Neural crest cell (in vitro differentiated cells): ENCODE results near the gene SNX13. TPM values are rescaled to one million over a fixed set of nuclear protein-coding genes. Genes with fewer than 3 reads are reported as not detected.

ENCODE experiments used
- DNase-seq: peaks from one replicate; pipeline ENCODE4 v3.0.0; 2021; ENCODE audit warnings: low read depth, mixed read lengths, low spot score
- H3K27ac Mint-ChIP-seq: one replicate; pipeline ENCODE4 v1.8.0; 2021; ENCODE audit warnings: mild to moderate bottlenecking, mixed read lengths; ENCODE audit not compliant: unreplicated experiment
- H3K27me3 Mint-ChIP-seq: 2 replicates; pipeline ENCODE4 v1.8.0; 2021; ENCODE audit warnings: low read depth, mild to moderate bottlenecking, mixed read lengths
- H3K36me3 Mint-ChIP-seq: 2 replicates; pipeline ENCODE4 v1.8.0; 2021; ENCODE audit warnings: low read depth, mild to moderate bottlenecking, mixed read lengths
- H3K4me1 Mint-ChIP-seq: 2 replicates; pipeline ENCODE4 v1.8.0; 2021; ENCODE audit warnings: mixed read lengths
- H3K4me3 Mint-ChIP-seq: one replicate; pipeline ENCODE4 v1.8.0; 2021; ENCODE audit warnings: mild to moderate bottlenecking, mixed read lengths
- H3K9me3 Mint-ChIP-seq: 2 replicates; pipeline ENCODE4 v1.8.0; 2021; ENCODE audit warnings: mixed read lengths
- total RNA-seq: library from RNA; stranded (reverse); gene quantifications from 2 replicates; pipeline ENCODE4 v1.2.1, GENCODE V29; 2021
- TF ChIP-seq, protein P1 (sequence below): fragments of 200-600 bp; sonication (generic); conservative IDR thresholded peaks from 2 replicates; pipeline ENCODE4 v1.5.0; 2021; ENCODE audit warnings: antibody characterized with exemption, mild to moderate bottlenecking

The SNX13 gene
- total RNA-seq, 1 donor from 2014 or later, result 35.4 TPM

DNA sequence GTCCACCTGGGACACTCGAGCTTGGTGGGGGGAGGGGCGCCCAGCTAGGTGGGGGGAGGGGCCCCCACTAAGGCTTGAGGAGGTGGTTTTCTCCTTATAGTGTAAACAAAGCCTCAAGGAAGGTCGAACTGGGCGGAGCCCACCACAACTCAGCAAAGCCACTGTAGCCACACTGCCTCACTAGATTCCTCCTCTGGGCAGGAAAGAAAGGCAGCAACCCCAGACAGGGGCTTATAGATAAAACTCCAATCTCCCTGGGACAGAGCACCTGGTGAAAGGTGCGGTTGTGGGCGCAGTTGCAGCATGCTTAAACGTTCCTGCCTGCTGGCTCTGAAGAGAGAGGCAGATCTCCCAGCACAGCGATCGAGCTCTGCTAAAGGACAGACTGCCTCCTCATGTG lies 133.1 kb downstream of the SNX13 start:
- H3K27me3 Mint-ChIP-seq, result no peaks in the 10 kb centered on the region
- H3K4me1 Mint-ChIP-seq, result no peaks in the 10 kb centered on the region
- peaks cover 16% of the 10 kb centered on the region for H3K9me3 Mint-ChIP-seq
- H3K27ac Mint-ChIP-seq, result no peak overlapping the region
- H3K4me3 Mint-ChIP-seq, result no peak overlapping the region
- TF ChIP-seq, protein P1, sequence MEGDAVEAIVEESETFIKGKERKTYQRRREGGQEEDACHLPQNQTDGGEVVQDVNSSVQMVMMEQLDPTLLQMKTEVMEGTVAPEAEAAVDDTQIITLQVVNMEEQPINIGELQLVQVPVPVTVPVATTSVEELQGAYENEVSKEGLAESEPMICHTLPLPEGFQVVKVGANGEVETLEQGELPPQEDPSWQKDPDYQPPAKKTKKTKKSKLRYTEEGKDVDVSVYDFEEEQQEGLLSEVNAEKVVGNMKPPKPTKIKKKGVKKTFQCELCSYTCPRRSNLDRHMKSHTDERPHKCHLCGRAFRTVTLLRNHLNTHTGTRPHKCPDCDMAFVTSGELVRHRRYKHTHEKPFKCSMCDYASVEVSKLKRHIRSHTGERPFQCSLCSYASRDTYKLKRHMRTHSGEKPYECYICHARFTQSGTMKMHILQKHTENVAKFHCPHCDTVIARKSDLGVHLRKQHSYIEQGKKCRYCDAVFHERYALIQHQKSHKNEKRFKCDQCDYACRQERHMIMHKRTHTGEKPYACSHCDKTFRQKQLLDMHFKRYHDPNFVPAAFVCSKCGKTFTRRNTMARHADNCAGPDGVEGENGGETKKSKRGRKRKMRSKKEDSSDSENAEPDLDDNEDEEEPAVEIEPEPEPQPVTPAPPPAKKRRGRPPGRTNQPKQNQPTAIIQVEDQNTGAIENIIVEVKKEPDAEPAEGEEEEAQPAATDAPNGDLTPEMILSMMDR, result no peak
- H3K36me3 Mint-ChIP-seq, result peaks cover 46% of the 10 kb centered on the region
- no peak for DNase-seq

DNA sequence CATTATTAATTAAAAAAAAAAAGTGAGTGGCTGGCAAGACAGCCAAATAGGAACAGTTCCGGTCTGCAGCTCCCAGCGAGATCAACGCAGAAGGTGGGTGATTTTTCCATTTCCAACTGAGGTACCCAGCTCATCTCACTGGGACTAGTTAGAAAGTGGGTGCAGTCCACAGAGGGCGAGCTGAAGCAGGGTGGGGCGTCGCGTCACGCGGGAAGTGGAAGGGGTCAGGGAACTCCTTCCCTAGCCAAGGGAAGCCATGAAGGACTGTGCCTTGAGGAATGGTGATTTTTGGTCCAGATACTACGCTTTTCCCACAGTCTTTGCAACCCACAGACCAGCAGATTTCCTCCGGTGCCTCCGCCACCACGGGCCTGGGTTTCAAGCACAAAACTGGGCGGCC lies 133.7 kb downstream of the SNX13 start:
- DNase-seq, result no peak
- no peak overlapping the region for H3K4me3 Mint-ChIP-seq
- H3K36me3 Mint-ChIP-seq, result peaks cover 40% of the 10 kb centered on the region
- H3K9me3 Mint-ChIP-seq, result peaks cover 11% of the 10 kb centered on the region
- TF ChIP-seq, protein P1, result no peak
- H3K4me1 Mint-ChIP-seq, result no peaks in the 10 kb centered on the region
- H3K27me3 Mint-ChIP-seq, result no peaks in the 10 kb centered on the region
- no peak overlapping the region for H3K27ac Mint-ChIP-seq

DNA sequence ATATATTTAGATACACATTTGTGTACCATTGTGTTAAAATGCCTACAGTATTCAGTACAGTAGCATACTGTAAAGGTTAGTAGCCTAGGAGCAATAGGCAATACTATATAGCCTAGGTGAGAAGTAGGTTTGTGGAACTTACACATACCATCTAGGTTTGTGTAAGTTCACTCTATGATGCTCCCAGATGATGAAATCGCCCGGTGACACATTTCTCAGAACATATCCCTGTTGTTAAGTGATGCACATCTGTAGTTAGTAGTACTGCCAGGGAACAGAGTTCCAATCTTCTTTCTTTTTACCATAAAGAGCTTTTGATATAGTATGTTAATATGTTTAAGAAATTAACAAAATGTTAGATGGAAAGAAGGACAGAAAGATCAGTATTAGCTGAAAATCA lies 138.2 kb downstream of the SNX13 start:
- H3K4me3 Mint-ChIP-seq, result no peak overlapping the region
- no peaks in the 10 kb centered on the region for H3K9me3 Mint-ChIP-seq
- TF ChIP-seq, protein P1, result no peak
- H3K36me3 Mint-ChIP-seq, result peaks cover 7% of the 10 kb centered on the region
- no peaks in the 10 kb centered on the region for H3K27me3 Mint-ChIP-seq
- no peaks in the 10 kb centered on the region for H3K4me1 Mint-ChIP-seq
- no peak overlapping the region for H3K27ac Mint-ChIP-seq
- no peak for DNase-seq

DNA sequence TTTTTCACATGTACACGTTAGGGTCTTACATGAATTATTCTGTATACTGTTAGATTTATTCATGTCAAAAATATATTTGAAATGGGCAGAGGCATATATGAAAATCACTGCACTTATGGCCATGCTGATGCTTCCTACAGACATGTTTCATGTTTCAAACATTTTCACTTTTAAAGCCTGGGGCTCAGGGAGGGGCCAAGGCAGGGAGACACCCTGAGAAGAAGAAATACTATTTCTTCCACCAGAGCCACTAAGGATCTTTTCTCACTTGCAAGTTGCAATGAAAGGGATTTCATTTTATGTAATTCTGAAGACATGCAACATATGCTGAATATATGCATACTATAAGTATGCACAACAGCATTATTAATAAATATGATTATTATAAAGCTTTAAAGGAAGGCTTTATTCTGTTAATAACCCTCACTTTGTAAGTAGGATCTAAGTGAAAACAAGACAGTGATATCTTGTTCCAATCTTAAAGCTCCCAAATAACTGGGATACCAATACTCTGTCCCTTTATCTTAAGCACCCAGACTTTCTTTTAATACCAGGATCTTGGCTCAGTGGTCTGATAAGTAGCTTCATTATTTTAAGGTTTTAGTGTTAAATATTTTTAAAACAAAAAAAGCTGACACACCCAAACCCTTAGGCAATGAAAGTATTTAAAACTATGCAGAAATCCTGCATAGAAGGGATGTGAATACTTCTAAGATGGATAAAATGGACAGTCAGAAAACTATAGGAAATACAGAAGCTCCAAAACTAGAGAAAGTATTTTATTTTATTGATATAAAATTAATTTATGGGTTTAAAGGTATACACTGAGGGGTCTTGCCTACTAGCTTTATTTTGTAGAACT lies 148.0 kb downstream of the SNX13 start:
- DNase-seq, result no peak
- Mint-ChIP-seq H3K36me3 (peaks cover 2% of the 10 kb centered on the region), H3K27me3 (no peaks in the 10 kb centered on the region), H3K4me3 (no peak overlapping the region), H3K9me3 (no peaks in the 10 kb centered on the region), H3K27ac (no peak overlapping the region), H3K4me1 (no peaks in the 10 kb centered on the region)
- TF ChIP-seq, protein P1, result no peak

DNA sequence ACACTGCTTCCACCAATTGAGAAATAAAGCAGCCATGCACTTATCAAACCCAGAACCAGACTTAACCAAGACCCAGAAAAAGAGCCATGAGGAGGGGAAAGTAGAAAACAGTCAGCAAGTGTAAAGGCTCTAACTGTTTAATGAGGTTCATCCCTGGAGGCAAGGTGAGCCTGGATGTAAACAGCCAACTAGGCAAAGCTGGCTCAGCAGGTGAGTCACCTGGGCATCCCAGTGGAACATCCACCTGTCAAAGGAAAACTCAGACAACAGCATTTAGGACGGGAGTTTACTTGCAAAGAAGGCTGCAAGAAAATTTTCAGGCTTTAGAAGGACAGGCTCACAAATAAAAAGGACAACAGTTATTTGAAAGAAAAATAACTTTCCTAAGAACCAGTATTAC lies 153.0 kb downstream of the SNX13 start:
- Mint-ChIP-seq H3K9me3 (no peaks in the 10 kb centered on the region), H3K36me3 (peaks cover 3% of the 10 kb centered on the region), H3K27me3 (no peaks in the 10 kb centered on the region), H3K4me1 (no peaks in the 10 kb centered on the region), H3K4me3 (no peak overlapping the region), H3K27ac (no peak overlapping the region)
- TF ChIP-seq, protein P1, result no peak
- DNase-seq, result no peak
